ENCODE measurements around the gene THSD7B.

DNA sequence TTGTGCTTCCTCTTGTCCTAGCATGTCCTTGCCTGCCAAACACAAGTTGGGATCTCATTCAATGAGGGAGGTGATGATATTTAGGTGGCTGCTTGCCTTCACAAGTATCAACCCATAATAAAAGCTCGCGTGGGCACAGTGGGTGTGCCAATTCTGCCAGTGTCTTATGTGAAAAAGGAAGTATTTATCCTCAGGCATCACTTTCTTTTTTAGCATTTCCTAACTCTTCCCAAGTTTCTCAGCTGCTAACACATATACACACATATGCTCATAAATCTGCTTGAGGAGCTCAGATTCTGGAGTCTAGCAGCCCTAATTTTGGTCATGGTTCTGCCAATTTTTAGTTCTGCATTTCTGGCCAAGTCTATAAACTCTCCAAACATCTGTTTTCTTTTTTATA is 879.4 kb downstream of the THSD7B start:
- TF ChIP-seq ZNF565 (CRISPR knock-in tag; conservative IDR thresholded peaks at IDR 0.05; ENCODE audit: low read depth) (no peak), ISL1 (CRISPR knock-in tag; IDR thresholded peaks at IDR 0.05) (no peak), ZFP3 (CRISPR knock-in tag; IDR thresholded peaks at IDR 0.05) (no peak), BACH2 (CRISPR knock-in tag; IDR thresholded peaks at IDR 0.05; ENCODE audit: borderline replicate concordance) (no peak), RARB (CRISPR knock-in tag; IDR thresholded peaks at IDR 0.05) (no peak), OSR1 (CRISPR knock-in tag; IDR thresholded peaks at IDR 0.05) (no peak)
- TF ChIP-seq, protein P1, sequence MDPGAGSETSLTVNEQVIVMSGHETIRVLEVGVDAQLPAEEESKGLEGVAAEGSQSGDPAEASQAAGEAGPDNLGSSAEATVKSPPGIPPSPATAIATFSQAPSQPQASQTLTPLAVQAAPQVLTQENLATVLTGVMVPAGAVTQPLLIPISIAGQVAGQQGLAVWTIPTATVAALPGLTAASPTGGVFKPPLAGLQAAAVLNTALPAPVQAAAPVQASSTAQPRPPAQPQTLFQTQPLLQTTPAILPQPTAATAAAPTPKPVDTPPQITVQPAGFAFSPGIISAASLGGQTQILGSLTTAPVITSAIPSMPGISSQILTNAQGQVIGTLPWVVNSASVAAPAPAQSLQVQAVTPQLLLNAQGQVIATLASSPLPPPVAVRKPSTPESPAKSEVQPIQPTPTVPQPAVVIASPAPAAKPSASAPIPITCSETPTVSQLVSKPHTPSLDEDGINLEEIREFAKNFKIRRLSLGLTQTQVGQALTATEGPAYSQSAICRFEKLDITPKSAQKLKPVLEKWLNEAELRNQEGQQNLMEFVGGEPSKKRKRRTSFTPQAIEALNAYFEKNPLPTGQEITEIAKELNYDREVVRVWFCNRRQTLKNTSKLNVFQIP (CRISPR knock-in tag; IDR thresholded peaks at IDR 0.05; ENCODE audit: borderline replicate concordance, low read depth), result no peak
- TF ChIP-seq, protein P2, sequence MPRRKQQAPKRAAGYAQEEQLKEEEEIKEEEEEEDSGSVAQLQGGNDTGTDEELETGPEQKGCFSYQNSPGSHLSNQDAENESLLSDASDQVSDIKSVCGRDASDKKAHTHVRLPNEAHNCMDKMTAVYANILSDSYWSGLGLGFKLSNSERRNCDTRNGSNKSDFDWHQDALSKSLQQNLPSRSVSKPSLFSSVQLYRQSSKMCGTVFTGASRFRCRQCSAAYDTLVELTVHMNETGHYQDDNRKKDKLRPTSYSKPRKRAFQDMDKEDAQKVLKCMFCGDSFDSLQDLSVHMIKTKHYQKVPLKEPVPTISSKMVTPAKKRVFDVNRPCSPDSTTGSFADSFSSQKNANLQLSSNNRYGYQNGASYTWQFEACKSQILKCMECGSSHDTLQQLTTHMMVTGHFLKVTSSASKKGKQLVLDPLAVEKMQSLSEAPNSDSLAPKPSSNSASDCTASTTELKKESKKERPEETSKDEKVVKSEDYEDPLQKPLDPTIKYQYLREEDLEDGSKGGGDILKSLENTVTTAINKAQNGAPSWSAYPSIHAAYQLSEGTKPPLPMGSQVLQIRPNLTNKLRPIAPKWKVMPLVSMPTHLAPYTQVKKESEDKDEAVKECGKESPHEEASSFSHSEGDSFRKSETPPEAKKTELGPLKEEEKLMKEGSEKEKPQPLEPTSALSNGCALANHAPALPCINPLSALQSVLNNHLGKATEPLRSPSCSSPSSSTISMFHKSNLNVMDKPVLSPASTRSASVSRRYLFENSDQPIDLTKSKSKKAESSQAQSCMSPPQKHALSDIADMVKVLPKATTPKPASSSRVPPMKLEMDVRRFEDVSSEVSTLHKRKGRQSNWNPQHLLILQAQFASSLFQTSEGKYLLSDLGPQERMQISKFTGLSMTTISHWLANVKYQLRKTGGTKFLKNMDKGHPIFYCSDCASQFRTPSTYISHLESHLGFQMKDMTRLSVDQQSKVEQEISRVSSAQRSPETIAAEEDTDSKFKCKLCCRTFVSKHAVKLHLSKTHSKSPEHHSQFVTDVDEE (CRISPR knock-in tag; IDR thresholded peaks at IDR 0.05), result no peak

All from SK-N-SH treated with all-trans-retinoic acid at 6 μM for 48 hours (cell line).